Stimulated activated CD8-positive, alpha-beta memory T cell treated with anti-CD3 and anti-CD28 coated beads, Interleukin-7, amount 100 ng/mL, for 4 hours (primary cell): ENCODE data around the gene PSMD12.
"Not testable (repeated sequence)": the region's sequence is repeated elsewhere in the genome, so short reads cannot be mapped to it uniquely, and the experiment has no call there.

ENCODE experiments used
- DNase-seq, 2 donors: peaks; one replicate each; pipeline ENCODE4 v3.0.0-alpha.2; 2020; ENCODE audit warnings: low read depth in 2 of 2

PSMD12 gene

GRCh38 chr17:67366193-67367157, at the start of gene PSMD12:
Gene PSMD12 (minus strand): TSS chr17:67366577. CDS start chr17:67366519, 58 bp downstream.
- peak; percentile 87 to 90 for DNase-seq

GRCh38 chr17:67415291-67415690, 48.9 kb upstream of the PSMD12 start:
- DNase-seq: no peak

GRCh38 chr17:67414559-67414958, 48.2 kb upstream of the PSMD12 start:
- no peak for DNase-seq

GRCh38 chr17:67414130-67414529, 47.8 kb upstream of the PSMD12 start:
- no peak for DNase-seq

GRCh38 chr17:67413388-67413787, 47.0 kb upstream of the PSMD12 start:
- DNase-seq: no peak

- no peak for DNase-seq
Measured at GRCh38 chr17:67412941-67413340, 46.6 kb upstream of the PSMD12 start.

GRCh38 chr17:67412032-67412431, 45.7 kb upstream of the PSMD12 start:
- DNase-seq: no peak

GRCh38 chr17:67411397-67411796, 45.0 kb upstream of the PSMD12 start:
- no peak for DNase-seq

- DNase-seq: not testable (repeated sequence)
Measured at GRCh38 chr17:67408455-67408830, 42.1 kb upstream of the PSMD12 start.

GRCh38 chr17:67403483-67403882, 37.1 kb upstream of the PSMD12 start:
- DNase-seq: no peak

- DNase-seq: no peak
Measured at GRCh38 chr17:67403065-67403464, 36.7 kb upstream of the PSMD12 start.

- peak in 1 of 2 donors; percentile 12 for DNase-seq
Measured at GRCh38 chr17:67401598-67402504, 35.5 kb upstream of the PSMD12 start.

- no peak for DNase-seq
Measured at GRCh38 chr17:67401106-67401505, 34.7 kb upstream of the PSMD12 start.

GRCh38 chr17:67400193-67400592, 33.8 kb upstream of the PSMD12 start:
- DNase-seq: no peak

GRCh38 chr17:67399676-67400075, 33.3 kb upstream of the PSMD12 start:
- DNase-seq: no peak

GRCh38 chr17:67393809-67394397, 27.5 kb upstream of the PSMD12 start:
- DNase-seq: no peak

GRCh38 chr17:67392111-67392510, 25.7 kb upstream of the PSMD12 start:
- no peak for DNase-seq

- peak; percentile 45 to 53 for DNase-seq
Measured at GRCh38 chr17:67390646-67391361, 24.4 kb upstream of the PSMD12 start.

GRCh38 chr17:67390006-67390645, 23.7 kb upstream of the PSMD12 start:
- no peak for DNase-seq

- DNase-seq: no peak
Measured at GRCh38 chr17:67388986-67389385, 22.6 kb upstream of the PSMD12 start.

GRCh38 chr17:67388536-67388935, 22.2 kb upstream of the PSMD12 start:
- not testable (repeated sequence) for DNase-seq
